ENCODE data around the gene DDX23.

The DDX23 gene

DNA sequence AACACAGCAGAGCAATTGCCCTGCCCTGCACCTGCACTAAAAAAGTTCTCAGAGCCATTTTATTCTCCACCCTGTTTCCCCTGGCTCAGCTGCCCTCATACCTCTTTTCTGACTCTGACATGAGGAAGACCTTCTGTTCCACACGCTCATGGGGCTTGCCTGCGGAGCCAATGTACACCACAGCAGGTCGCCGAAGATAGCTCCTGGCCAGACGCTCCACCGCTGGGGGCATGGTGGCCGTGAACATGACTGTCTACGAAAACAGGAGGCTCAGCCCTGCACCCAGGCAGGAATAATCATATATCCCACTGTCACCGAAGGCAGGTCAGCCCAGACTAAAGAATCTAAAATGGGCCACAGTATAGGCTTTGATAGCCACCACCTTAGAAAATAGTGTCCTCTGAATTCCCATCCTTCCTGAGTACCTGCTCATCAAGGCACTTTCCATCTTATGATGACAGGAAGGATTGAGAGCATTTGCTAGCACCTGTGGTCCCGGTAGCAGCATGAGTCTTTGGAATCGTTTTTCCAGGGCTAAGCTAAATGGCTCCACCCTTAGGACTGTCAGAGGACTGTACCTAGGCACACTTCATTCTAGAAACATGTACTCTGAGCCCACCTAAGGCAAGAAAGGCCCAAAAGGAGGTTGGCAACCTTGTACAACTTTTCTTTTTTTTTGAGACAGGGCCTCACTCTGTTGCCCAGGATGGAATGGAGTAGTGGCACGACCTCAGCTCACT, 19.5 kb downstream of the DDX23 start:
- H3K27ac ChIP-seq (ENCODE audit: low read depth, low read length) = no peak overlapping the region
- no peaks in the 10 kb centered on the region for H3K4me1 ChIP-seq (ENCODE audit: control insufficient read depth, insufficient read depth, low read length)
- no peak overlapping the region for H3K4me3 ChIP-seq (ENCODE audit: low read depth, low read length)
- no peaks in the 10 kb centered on the region for H3K9me3 ChIP-seq (ENCODE audit: control insufficient read depth, insufficient read depth, low read length)
- H3K36me3 ChIP-seq (ENCODE audit: control insufficient read depth, insufficient read depth, low read length) = peaks cover 98% of the 10 kb centered on the region
- no peak overlapping the region for H3K9ac ChIP-seq (ENCODE audit: low read depth, low read length)
- no peaks in the 10 kb centered on the region for H3K27me3 ChIP-seq (ENCODE audit: control insufficient read depth, insufficient read depth, low read length)

DNA sequence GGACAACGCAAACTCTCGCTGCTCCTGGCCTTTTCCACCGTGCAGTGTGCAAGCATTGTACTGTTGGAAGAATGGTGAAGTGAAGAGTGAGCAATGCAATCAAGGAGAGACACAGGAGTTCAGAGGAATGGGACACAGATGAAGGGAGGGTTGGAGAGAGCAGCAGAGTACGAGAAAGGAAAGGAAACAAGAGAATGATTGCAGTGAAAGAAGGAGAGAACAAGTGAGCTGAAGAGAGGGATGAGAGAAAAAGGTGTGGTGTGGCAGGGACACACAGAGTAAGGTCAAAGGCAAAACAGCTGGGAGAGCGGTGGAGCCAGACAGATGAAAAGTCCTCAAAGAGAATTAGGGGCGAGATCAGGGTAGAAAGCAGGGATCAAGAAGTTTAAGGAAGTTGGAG, 20.7 kb downstream of the DDX23 start:
- H3K4me3 ChIP-seq (ENCODE audit: low read depth, low read length) = no peak overlapping the region
- H3K9ac ChIP-seq (ENCODE audit: low read depth, low read length) = no peak overlapping the region
- no peaks in the 10 kb centered on the region for H3K9me3 ChIP-seq (ENCODE audit: control insufficient read depth, insufficient read depth, low read length)
- no peak overlapping the region for H3K27ac ChIP-seq (ENCODE audit: low read depth, low read length)
- H3K27me3 ChIP-seq (ENCODE audit: control insufficient read depth, insufficient read depth, low read length) = no peaks in the 10 kb centered on the region
- no peaks in the 10 kb centered on the region for H3K4me1 ChIP-seq (ENCODE audit: control insufficient read depth, insufficient read depth, low read length)
- H3K36me3 ChIP-seq (ENCODE audit: control insufficient read depth, insufficient read depth, low read length) = peaks cover 92% of the 10 kb centered on the region

DNA sequence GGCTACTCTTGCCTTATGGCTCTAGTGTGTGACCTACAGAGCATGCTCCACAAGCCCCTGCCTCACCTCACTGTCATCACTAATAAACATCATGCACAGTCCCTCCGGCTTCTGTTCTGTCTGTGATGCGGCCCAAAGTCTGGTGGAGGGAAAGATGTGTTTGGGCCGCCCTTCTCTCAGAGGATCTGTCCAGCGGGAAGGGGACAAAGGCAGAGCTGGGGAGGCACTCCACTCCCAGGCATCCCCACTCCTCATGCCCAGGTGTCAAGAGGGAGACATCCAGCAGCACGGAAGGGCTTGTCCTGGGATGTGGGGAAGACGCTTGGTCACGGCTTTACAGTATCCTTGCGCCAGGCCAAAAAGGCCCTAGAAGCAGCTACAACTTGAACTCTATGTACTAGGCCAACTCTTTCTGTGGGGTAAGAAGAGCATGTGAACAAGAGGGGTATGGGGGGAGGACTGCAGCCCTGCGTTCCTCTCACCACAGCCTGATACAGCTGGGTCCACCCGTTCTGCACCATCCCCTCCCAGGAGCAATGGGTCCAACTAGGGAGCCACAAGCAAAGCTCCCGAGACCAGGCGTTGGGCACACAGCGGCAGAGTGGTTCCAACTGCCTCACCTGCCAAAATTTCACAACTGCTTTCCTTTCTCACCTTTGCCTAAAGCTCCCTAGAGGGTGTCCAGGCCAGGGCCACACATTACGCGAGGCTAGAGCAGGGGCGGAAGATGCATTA, 23.0 kb downstream of the DDX23 start:
- no peak overlapping the region for H3K4me3 ChIP-seq (ENCODE audit: low read depth, low read length)
- H3K27ac ChIP-seq (ENCODE audit: low read depth, low read length) = no peak overlapping the region
- H3K36me3 ChIP-seq (ENCODE audit: control insufficient read depth, insufficient read depth, low read length) = peaks cover 70% of the 10 kb centered on the region
- H3K27me3 ChIP-seq (ENCODE audit: control insufficient read depth, insufficient read depth, low read length) = no peaks in the 10 kb centered on the region
- H3K9ac ChIP-seq (ENCODE audit: low read depth, low read length) = no peak overlapping the region
- no peaks in the 10 kb centered on the region for H3K4me1 ChIP-seq (ENCODE audit: control insufficient read depth, insufficient read depth, low read length)
- no peaks in the 10 kb centered on the region for H3K9me3 ChIP-seq (ENCODE audit: control insufficient read depth, insufficient read depth, low read length)

DNA sequence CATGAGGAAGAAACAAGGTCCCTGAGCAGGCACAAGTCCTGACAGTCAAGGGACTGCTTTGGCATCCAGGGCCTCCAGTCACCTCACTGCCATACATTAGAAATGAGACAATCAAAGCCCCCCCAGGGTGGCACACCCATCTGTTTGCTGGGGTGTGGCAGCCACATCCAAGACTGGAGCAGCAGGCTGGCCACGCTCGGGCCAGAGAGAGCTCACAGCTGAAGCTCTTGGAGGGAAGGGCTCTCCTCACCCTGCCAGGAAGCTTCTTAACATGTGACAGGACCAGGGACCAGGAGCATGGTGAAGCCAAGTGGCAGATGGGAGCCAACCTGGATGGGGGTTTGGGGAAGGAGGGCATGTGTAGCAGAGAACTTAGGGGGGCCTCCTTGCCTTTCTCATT, 23.7 kb downstream of the DDX23 start:
- Histone ChIP-seq H3K27me3 (ENCODE audit: control insufficient read depth, insufficient read depth, low read length) (no peaks in the 10 kb centered on the region), H3K27ac (ENCODE audit: low read depth, low read length) (no peak overlapping the region), H3K9me3 (ENCODE audit: control insufficient read depth, insufficient read depth, low read length) (no peaks in the 10 kb centered on the region), H3K4me1 (ENCODE audit: control insufficient read depth, insufficient read depth, low read length) (no peaks in the 10 kb centered on the region), H3K4me3 (ENCODE audit: low read depth, low read length) (no peak overlapping the region), H3K36me3 (ENCODE audit: control insufficient read depth, insufficient read depth, low read length) (peaks cover 63% of the 10 kb centered on the region), H3K9ac (ENCODE audit: low read depth, low read length) (no peak overlapping the region)

DNA sequence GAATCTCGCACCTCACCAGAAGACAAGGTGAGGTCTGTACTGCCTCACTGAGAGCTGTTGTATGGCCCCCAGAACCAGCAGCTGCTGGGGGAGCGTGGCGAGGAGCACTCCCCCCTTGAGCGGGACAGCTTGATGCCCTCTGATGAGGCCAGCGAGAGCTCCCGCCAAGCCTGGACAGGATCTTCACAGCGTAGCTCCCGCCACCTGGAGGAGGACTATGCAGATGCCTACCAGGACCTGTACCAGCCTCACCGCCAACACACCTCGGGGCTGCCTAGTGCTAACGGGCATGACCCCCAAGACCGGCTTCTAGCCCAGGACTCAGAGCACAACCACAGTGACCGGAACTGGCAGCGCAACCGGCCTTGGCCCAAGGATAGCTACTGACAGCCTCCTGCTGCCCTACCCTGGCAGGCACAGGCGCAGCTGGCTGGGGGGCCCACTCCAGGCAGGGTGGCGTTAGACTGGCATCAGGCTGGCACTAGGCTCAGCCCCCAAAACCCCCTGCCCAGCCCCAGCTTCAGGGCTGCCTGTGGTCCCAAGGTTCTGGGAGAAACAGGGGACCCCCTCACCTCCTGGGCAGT, 24.4 kb downstream of the DDX23 start:
- Histone ChIP-seq H3K36me3 (ENCODE audit: control insufficient read depth, insufficient read depth, low read length) (peaks cover 56% of the 10 kb centered on the region), H3K4me3 (ENCODE audit: low read depth, low read length) (no peak overlapping the region)

DNA sequence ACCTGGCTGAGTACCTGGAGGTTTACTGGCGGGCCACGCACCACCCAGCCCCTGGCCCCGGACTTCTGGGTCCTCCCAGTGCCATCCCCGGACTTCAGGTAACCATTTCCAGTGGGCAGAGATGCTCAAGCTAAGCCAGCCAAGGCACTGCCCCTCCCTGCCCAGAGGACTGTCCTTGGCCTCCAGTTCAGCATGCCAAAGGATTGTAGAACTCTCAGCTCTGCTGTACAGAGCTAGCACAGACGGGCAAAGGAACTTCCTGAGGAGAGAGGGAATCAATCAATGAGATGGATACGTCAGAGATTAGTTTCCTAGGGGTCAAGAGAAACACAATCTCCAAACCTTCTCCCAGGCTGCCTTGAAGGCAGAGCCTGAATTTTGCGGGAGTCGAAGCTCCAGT, 24.9 kb downstream of the DDX23 start:
- H3K27me3 ChIP-seq (ENCODE audit: control insufficient read depth, insufficient read depth, low read length) = no peaks in the 10 kb centered on the region
- peaks cover 50% of the 10 kb centered on the region for H3K36me3 ChIP-seq (ENCODE audit: control insufficient read depth, insufficient read depth, low read length)
- H3K4me1 ChIP-seq (ENCODE audit: control insufficient read depth, insufficient read depth, low read length) = no peaks in the 10 kb centered on the region
- no peaks in the 10 kb centered on the region for H3K9me3 ChIP-seq (ENCODE audit: control insufficient read depth, insufficient read depth, low read length)
- H3K4me3 ChIP-seq (ENCODE audit: low read depth, low read length) = no peak overlapping the region
- H3K9ac ChIP-seq (ENCODE audit: low read depth, low read length) = no peak overlapping the region
- no peak overlapping the region for H3K27ac ChIP-seq (ENCODE audit: low read depth, low read length)

More for the DNA sequence above, 24.4 kb downstream of the DDX23 start:
- Histone ChIP-seq H3K4me1 (ENCODE audit: control insufficient read depth, insufficient read depth, low read length) (no peaks in the 10 kb centered on the region), H3K27ac (ENCODE audit: low read depth, low read length) (no peak overlapping the region), H3K9ac (ENCODE audit: low read depth, low read length) (no peak overlapping the region), H3K9me3 (ENCODE audit: control insufficient read depth, insufficient read depth, low read length) (no peaks in the 10 kb centered on the region), H3K27me3 (ENCODE audit: control insufficient read depth, insufficient read depth, low read length) (no peaks in the 10 kb centered on the region)

DNA sequence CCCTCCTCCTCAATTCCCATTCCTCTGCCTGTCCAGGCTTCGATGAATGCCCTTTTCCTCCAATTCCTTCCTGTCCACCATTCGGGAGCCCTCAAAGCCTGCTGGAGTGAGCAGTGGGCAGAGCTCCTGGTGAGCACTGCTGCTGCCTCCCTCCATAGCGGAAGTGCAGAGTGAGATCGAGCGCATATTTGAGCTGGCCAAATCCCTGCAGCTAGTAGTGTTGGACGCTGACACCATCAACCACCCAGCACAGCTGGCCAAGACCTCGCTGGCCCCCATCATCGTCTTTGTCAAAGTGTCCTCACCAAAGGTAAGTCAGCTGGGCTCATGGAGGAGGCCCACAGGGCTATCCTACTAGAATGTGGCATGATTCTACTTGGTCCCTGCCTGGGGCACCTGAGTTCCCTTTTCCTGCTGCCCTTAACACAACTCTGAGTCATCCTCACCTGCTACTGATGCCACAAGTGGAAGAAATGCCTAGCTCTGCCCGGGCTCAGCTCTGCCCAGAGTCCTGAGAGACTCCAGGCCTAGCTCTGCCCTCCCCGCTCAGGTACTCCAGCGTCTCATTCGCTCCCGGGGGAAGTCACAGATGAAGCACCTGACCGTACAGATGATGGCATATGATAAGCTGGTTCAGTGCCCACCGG, 25.6 kb downstream of the DDX23 start:
- peaks cover 43% of the 10 kb centered on the region for H3K36me3 ChIP-seq (ENCODE audit: control insufficient read depth, insufficient read depth, low read length)
- H3K4me1 ChIP-seq (ENCODE audit: control insufficient read depth, insufficient read depth, low read length) = no peaks in the 10 kb centered on the region
- H3K27me3 ChIP-seq (ENCODE audit: control insufficient read depth, insufficient read depth, low read length) = no peaks in the 10 kb centered on the region
- H3K27ac ChIP-seq (ENCODE audit: low read depth, low read length) = no peak overlapping the region
- no peaks in the 10 kb centered on the region for H3K9me3 ChIP-seq (ENCODE audit: control insufficient read depth, insufficient read depth, low read length)
- H3K4me3 ChIP-seq (ENCODE audit: low read depth, low read length) = no peak overlapping the region
- no peak overlapping the region for H3K9ac ChIP-seq (ENCODE audit: low read depth, low read length)

DNA sequence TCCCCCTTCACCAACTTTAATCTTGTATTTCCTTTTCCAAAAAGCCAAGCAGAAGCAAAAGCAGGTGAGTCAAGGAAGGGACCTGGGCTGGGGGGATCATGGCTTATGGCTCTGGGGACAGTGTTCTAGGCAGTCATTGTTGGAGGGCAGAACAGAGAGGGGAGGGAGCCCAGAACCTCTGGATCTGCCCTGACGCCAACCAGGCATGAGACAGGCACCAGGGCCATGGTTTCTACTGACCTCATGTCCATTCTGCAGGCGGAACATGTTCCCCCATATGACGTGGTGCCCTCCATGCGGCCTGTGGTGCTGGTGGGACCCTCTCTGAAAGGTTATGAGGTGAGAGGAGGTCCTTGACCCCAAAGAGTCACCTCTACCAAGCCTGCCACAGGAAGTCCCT, 27.1 kb downstream of the DDX23 start:
- Histone ChIP-seq H3K9ac (ENCODE audit: low read depth, low read length) (no peak overlapping the region), H3K9me3 (ENCODE audit: control insufficient read depth, insufficient read depth, low read length) (no peaks in the 10 kb centered on the region), H3K36me3 (ENCODE audit: control insufficient read depth, insufficient read depth, low read length) (peaks cover 29% of the 10 kb centered on the region), H3K4me3 (ENCODE audit: low read depth, low read length) (no peak overlapping the region), H3K27ac (ENCODE audit: low read depth, low read length) (no peak overlapping the region), H3K27me3 (ENCODE audit: control insufficient read depth, insufficient read depth, low read length) (peaks cover 3% of the 10 kb centered on the region; the same call in 1 of the 2 replicates), H3K4me1 (ENCODE audit: control insufficient read depth, insufficient read depth, low read length) (no peaks in the 10 kb centered on the region)

DNA sequence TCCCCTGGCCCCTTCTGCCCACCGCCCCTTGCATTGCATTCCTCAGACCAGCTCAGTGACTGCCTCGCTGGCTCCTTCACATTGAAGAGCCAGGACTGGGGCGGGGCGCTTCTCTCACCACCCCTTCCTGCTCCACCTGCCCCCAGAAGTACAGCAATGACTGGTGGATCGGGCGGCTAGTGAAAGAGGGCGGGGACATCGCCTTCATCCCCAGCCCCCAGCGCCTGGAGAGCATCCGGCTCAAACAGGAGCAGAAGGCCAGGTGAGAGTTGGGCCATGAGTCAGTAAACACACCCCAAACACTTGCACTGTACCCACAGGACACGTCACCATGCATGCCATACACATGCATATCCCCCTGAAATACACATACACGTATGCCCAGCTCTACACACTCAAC, 27.9 kb downstream of the DDX23 start:
- Histone ChIP-seq H3K27me3 (ENCODE audit: control insufficient read depth, insufficient read depth, low read length) (peaks cover 11% of the 10 kb centered on the region), H3K9ac (ENCODE audit: low read depth, low read length) (no peak overlapping the region), H3K27ac (ENCODE audit: low read depth, low read length) (no peak overlapping the region), H3K4me3 (ENCODE audit: low read depth, low read length) (no peak overlapping the region), H3K36me3 (ENCODE audit: control insufficient read depth, insufficient read depth, low read length) (peaks cover 21% of the 10 kb centered on the region), H3K4me1 (ENCODE audit: control insufficient read depth, insufficient read depth, low read length) (peaks cover 5% of the 10 kb centered on the region), H3K9me3 (ENCODE audit: control insufficient read depth, insufficient read depth, low read length) (no peaks in the 10 kb centered on the region)

DNA sequence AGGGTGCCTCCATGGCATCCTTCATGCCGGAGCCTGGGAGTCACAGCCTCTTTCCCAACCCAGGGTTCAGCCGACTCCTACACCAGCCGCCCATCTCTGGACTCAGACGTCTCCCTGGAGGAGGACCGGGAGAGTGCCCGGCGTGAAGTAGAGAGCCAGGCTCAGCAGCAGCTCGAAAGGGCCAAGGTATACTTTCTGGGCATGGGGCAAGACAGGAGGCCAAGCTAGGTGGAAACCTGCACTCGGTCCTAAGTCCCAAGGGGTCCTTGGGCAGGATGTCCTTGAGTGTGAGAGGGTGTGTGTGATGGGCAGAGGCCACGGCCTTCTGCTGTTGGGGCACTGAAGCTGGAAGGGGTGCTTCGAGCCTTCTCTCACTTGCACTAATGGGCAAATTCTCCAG, 28.7 kb downstream of the DDX23 start:
- Histone ChIP-seq H3K27me3 (ENCODE audit: control insufficient read depth, insufficient read depth, low read length) (peaks cover 13% of the 10 kb centered on the region), H3K4me1 (ENCODE audit: control insufficient read depth, insufficient read depth, low read length) (peaks cover 6% of the 10 kb centered on the region), H3K4me3 (ENCODE audit: low read depth, low read length) (no peak overlapping the region), H3K9ac (ENCODE audit: low read depth, low read length) (no peak overlapping the region), H3K36me3 (ENCODE audit: control insufficient read depth, insufficient read depth, low read length) (peaks cover 13% of the 10 kb centered on the region), H3K27ac (ENCODE audit: low read depth, low read length) (no peak overlapping the region), H3K9me3 (ENCODE audit: control insufficient read depth, insufficient read depth, low read length) (no peaks in the 10 kb centered on the region)

DNA sequence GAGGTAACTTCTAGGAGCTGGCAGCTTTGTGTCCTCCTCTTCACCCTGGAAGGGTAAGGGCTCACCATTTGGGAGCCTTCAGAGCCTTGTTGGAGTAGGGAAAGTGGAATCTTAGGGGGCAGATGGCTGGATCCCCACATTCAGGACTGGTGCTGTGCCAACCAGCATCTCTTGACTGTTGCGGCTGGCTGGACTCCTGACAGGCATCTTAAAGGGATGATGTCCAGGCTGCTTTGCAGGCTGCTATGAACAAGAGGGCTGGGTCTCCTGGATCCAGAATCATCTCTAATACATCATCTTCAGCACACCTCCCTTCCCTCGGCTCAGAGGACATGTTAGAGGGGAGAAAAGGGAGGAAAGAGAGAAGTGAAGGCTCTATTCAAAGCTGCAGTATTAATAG, 29.3 kb downstream of the DDX23 start:
- H3K9ac ChIP-seq (ENCODE audit: low read depth, low read length) = no peak overlapping the region
- peaks cover 17% of the 10 kb centered on the region for H3K27me3 ChIP-seq (ENCODE audit: control insufficient read depth, insufficient read depth, low read length)
- no peak overlapping the region for H3K4me3 ChIP-seq (ENCODE audit: low read depth, low read length)
- peaks cover 8% of the 10 kb centered on the region for H3K36me3 ChIP-seq (ENCODE audit: control insufficient read depth, insufficient read depth, low read length)
- peaks cover 7% of the 10 kb centered on the region for H3K4me1 ChIP-seq (ENCODE audit: control insufficient read depth, insufficient read depth, low read length)
- no peaks in the 10 kb centered on the region for H3K9me3 ChIP-seq (ENCODE audit: control insufficient read depth, insufficient read depth, low read length)
- no peak overlapping the region for H3K27ac ChIP-seq (ENCODE audit: low read depth, low read length)
